SK-MEL-5 (cell line): Measurements from ENCODE around the gene GRXCR2. TPM values are rescaled to one million over a fixed set of nuclear protein-coding genes. Genes with fewer than 3 reads are reported as not detected.
"Not testable (repeated sequence)": the region's sequence is repeated elsewhere in the genome, so short reads cannot be mapped to it uniquely, and the experiment has no call there.

Experiments
- DNase-seq: peaks from one replicate; pipeline ENCODE4 v3.0.0-alpha.2; 2016; ENCODE audit warnings: low read depth, low spot score
- in situ Hi-C: cut with HindIII; loops from 2 replicates; pipeline ENCODE4 v1.10.0; 2016; ENCODE audit warnings: low sequenced_read_pairs, high pct_unique_total_duplicates, low pct_unique_long_range_greater_than_20kb
- total RNA-seq: library from RNA; depleted of rRNA; stranded (reverse); fragments of >200 nt; shearing (Covaris generic); gene quantifications from 2 replicates; pipeline ENCODE4 v1.2.3, GENCODE V29; 2014

The GRXCR2 gene
- total RNA-seq, 1 experiment from 2014 or later: not detected

DNA sequence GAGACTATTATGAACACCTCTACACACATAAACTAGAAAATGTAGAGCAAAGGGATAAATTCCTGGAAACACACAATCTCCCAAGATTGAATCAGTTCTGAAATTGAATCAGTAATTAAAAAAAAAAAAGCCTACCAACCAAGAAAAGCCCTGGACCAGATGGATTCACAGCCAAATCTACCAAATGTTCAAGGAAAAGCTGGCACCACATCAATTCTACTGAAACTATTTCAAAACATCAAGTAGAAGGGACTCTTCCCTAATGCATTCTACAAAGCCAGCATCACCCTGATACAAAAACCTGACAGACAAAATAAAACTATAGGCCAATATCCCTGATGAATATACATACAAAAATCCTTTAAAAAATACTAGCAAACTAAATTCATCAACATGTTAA is 25.4 kb upstream of the GRXCR2 start:
- in situ Hi-C loops: no loop called here
- no peak for DNase-seq

DNA sequence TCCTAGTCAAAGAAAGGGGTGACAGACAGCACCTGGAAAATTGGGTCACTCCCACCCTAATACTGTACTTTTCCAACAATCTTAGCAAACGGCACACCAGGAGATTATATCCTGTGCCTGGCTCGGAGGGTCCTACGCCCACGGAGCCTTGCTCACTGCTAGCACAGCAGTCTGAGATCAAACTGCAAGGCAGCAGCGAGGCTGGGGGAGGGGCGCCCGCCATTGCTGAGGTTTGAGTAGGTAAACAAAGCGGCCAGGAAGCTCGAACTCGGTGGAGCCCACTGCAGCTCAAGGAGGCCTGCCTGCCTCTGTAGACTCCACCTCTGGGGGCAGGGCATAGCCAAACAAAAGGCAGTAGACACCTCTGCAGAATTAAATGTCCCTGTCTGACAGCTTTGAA is 18.6 kb upstream of the GRXCR2 start:
- DNase-seq, in situ Hi-C loops: not testable (repeated sequence)

DNA sequence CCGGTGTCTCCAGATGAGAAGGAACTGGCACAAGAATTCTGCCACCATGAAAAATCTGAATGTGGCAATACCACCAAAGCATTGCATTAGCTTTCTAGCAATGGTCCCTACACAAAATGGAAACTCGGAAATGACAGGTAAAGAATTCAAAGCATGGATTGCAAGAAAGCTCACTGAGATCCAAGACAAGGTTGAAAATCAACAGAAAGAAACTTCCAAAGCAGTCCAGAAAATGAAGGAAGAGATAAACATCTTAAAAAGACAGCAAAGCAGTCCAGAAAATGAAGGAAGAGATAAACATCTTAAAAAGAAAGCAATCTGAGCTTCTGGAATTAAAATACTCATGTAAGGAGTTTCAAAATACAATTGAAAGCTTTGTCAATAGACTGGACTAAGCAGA is 16.8 kb upstream of the GRXCR2 start:
- in situ Hi-C loops: no loop called here
- no peak for DNase-seq

DNA sequence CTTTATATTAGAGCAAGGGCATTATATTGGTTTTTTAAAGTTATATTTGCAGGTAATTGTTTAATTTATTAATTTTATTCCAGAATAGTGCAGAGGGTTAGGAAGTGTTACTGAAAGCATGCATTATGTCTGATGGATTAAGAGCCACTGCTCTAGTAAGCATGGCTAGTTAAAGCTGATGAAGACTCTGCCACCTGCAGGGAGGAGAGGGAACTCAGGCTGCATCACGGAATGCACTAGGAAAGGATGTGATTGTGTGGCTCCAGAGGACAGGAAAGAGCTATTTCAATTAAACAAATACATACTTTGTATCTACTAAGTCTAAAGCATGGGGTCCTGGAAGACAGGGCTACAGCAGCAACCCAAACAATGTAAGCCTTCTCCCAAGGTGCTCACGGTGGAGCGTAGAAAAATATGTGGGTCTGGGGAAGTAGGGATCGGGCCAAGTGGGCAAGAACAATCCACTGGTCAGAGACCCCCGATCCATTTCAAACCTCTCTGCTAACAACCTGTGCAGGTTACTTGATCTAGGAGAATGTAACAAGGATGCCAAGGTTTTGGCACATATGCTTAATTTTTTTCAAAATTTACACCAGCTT is 15.3 kb upstream of the GRXCR2 start:
- peak; percentile 79 for DNase-seq
- in situ Hi-C loops: no loop called here

DNA sequence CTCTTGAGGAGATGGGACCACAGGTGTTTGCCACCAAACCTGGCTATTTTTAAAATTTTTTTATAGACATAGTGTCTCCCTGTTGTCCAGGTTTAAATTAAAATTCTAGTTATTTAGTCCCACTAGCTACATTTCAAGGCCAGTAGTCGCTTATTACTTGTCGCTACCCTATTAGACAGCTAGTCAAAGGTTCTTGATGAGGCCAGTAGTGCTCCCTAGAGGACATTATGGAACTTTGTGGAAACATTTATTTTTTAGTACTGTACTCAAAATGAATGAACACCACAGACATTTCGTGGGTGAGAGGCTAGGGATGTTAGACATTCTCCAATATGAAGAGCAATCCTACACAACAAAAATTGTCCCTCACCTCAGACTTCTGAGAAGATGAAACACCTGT is 14.4 kb upstream of the GRXCR2 start:
- peak; percentile 22 for DNase-seq
- in situ Hi-C loops: no loop called here

DNA sequence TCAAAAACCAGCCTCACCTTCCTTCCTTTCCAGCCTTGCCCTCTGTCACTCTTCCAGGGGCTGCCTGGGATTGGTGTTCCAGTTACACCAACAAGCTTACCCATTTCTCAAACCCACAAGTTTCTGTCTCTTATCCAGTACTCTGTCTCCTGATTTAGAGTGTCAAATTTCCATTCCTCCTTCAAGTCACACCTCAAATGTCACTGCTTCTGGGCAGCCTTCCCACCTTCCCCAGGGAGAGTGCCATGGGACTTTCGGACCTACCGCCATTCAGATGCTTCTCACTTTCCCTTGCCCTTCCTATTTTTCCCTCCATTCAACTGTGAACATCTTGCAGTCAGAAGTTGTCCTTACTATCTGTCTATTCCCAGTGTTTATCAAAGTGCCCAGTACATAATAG is 2.0 kb upstream of the GRXCR2 start:
- in situ Hi-C loops: no loop called here

DNA sequence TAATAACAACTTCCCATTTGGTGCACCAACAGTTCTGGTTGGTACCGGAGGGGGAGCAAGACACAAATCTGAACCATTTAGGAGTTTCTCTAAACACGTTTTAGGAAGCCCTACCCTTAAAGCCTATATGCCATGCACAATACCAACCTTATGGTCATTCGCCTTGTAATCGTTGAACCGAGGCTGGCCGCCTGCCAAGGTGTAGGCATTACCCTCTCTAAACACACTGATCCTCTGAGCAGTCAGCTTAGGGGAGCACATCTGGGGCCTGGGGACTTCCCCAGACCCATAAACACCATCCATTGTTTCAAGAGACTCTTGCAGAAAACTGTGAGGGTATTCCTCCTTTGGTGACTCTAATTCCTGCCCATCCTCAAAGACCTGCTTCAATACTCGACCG is 328 bp downstream of the GRXCR2 start:
- in situ Hi-C loops: no loop called here

More for the DNA sequence above, 2.0 kb upstream of the GRXCR2 start:
- no peak for DNase-seq

DNA sequence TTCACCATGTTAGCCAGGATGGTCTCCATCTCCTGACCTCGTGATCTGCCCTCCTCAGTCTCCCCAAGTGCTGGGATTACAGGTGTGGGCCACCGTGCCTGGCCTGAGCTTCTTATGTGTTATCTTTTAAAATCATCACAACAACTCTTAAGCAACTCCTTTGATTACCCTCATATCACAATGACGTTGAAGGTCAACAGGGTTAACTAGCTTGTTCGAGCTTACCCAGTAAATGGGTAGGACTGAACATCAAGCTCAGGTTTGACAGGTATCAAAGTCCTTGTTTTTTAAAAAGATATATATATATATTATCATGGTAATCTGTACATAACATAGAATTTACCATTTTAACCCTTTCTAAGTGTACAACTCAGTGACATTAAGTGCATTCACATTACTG is 3.1 kb downstream of the GRXCR2 start:
- no peak for DNase-seq
- in situ Hi-C loops: no loop called here

More for the DNA sequence above, 328 bp downstream of the GRXCR2 start:
- no peak for DNase-seq

DNA sequence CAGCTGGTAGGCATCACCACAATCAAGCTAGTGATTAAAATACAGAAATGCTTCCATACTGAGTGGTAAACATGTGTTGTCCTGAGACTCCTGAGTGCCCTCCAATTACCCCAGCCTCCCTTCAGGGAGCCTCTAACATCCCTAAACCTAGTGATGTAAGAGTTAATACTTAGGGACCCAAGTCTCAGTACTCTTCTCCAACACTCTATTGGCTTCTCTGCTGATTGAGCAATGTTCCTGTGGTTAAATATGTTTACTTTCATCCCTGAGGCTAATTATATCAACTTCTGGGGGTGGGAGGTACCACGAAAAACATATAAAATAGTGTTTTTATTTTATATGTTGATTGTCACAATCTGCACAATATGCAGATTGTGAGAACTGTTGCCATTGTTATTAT is 5.0 kb downstream of the GRXCR2 start:
- DNase-seq: no peak
- in situ Hi-C loops: no loop called here

DNA sequence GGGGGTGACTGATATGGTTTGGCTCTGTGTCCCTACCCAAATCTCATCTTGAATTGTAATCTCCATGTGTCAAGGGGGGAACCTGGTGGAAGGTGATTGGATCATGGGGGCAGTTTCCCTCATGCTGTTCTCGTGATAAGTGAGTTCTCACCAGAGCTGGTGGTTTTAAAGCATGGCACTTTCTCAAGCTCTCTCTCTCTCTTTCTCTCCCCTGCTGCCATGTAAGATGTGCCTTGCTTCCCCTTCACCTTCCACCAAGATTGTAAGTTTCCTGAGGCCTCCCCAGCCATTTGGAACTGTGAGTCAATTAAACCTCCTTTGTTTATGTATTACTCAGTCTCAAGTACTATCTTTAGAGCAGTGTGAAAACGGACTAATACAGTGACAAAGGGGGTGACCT is 8.4 kb downstream of the GRXCR2 start:
- DNase-seq, in situ Hi-C loops: not testable (repeated sequence)

DNA sequence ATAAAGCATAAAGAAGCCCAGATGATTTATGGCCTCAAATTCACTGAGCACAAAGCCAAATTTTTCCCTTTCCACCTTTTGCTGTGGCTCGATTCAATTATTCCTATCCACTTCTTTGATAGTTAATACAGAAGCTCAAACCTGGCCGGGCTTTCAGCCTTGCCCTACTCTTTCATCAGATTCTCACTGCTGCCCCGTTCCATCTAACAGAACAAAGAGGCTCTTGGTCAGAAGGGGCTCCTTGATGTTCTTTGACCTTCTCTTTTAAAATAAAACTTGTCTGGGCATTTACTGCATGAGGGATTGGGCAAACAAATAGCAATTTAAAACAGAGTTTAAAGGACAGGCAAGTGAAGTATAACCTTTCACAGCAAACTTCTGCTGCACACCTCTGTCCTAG is 9.8 kb downstream of the GRXCR2 start:
- in situ Hi-C loops: no loop called here
- DNase-seq: no peak

DNA sequence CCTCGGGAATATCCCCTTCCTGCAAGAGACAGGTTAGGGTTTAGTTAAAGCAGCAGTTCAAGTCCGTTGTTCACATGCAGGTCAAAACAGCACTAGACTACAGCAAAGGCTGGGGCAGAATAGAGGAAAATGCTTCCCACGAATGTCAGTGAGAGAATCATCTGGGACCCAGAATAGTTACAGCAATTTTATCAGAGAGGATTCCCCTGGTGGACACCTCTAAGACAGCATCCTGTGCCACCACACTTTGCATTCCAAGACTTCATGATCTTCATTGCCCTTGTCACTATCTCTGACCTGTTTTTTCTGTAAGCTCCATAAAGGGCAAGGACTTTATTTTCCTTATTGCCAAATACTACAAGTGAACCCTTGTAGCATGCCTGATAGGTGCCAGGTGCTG is 12.9 kb downstream of the GRXCR2 start:
- in situ Hi-C loops: no loop called here
- peak; percentile 11 for DNase-seq

DNA sequence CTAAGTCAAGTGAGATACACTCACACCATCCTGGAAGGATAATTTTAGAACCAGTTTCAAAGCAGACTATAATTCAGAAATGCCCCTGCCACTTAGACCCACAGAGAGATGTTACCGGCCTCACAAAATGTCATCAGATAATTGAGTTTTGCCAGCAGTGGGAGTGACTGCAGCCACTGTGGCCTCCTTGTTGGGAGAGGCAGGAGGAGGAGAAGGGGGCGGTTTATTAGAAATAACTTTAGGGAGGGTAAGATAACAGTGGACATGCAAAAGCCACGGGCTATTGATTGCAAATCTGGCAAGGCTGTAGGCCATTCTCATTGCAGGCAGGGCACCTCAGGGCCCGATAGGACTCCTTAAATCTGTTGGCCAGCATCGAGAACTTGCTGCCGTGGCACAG is 13.4 kb downstream of the GRXCR2 start:
- DNase-seq: no peak
- in situ Hi-C loops: no loop called here

DNA sequence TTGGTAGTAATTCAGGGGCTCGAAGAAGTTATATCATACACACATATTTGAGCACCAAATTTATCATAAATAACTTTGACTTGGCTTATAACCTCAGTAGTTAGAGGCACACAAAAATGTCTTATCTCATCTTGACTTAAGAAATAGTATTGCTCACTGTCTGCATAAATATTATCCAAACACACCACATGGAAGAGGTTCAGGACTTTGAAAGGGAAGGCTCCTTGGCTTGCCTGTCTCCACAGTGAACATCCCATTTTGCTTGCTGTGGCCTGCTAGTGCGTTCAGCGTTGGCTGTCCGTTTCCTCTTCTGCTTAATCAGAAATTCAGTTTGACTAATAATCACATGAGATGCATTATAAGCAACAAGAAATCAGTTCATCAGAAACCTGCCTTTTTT is 13.9 kb downstream of the GRXCR2 start:
- in situ Hi-C loops: no loop called here
- DNase-seq: no peak

DNA sequence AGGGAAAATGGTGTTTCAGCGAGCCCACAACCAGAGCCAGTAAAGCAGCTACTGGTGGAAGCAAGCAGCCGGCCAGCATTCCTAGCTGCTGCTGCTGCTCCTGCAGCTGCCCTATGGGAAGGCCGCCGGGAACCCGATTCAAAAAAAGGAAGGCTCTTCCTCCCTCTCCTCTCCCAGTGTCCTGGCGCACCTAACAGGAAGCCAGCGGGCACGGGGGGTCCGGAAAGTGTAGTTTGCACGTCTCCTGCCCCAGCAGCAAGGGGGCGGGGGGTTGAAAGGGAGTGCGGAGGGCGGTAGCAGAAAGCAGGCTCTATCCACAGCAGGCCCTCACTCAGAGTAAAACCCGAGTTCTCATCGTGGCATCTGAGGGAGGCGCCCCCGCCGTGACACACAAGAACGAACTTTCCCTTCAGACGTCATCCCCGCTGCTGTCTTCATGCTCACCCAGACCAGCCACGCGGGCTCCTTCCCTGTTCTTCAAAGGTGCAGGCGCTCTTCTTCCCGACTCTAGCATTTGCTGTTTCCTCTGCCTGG is 16.5 kb downstream of the GRXCR2 start:
- in situ Hi-C loops: no loop called here
- no peak for DNase-seq

DNA sequence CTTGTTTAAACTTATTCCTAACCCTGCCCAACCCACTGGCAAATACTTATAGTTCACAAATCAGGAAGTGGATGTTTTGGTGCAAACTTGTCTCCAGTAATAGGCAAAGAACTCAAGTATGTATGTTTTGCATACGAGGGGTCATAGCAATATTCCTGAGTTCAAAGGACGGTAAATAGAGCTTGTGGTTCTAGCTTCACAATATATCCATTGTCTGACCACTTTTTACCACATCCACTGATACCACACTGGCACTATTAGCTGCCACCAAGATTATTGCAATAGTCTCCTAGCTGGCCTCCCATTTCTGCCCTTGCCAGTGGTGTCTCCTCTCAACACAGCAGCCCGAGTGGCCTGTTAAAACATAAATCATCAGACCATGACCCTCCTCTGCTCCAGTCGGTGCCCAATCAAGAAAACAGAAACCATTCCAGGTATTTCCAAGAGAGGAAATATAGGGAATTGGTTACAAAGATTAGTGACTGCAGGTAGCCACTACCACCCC is 17.0 kb downstream of the GRXCR2 start:
- in situ Hi-C loops: no loop called here
- no peak for DNase-seq

DNA sequence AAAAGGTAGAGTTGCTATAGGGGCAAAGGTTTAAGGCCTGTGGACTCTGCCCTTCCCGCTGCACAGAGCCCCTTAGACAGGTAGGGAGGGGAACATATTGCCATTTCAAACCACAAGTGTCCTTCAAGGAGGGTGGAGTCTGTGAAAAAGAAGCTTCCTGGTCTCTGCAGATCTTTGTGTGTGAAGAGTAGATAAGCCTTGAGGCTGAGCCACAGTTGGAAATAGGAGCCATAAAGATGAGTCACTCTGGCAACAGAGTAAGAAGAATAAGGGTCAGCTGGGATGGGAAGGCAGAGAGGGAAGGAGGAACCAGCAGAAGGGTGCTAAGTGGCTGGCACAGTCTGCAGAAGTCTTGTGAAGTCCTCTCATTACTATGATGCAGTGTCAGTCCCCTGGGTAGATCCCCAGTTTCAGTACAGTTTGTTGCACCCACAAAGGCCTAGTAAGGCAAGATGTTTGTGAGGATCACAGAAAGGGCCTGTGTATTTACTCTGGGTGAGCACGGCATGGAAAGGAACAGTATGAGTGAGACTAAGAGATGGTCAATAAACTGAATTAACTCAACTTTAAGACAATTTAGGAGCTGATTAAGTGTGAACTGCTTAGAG is 18.1 kb downstream of the GRXCR2 start:
- in situ Hi-C loops: no loop called here
- peak; percentile 20 for DNase-seq

DNA sequence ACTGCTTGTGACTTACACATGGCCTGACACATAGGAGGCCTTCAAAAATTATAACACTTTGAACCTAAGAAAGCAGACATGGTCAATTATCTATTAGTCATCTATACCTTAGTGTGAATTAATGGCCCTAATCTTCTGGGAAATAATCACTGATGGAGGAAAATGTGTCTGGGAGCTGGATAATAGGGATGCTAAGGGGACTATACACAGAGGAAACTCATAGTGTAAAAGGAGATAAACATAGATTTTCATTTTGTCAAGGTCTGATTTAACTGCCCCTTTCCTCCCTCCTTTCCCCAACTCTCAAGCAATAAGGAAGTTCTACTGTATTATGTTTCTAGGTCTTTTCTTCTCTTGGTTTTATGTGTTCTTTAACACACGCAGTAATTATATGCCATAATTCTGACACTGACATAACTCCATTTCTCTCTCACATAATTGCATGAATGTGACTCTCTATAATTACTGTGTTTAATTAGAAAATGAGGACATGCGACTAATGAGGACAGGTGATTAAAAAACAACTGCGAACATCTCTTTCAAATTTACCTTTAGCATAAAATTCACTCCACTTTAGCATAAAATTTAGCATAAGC is 18.9 kb downstream of the GRXCR2 start:
- no peak for DNase-seq
- in situ Hi-C loops: no loop called here

DNA sequence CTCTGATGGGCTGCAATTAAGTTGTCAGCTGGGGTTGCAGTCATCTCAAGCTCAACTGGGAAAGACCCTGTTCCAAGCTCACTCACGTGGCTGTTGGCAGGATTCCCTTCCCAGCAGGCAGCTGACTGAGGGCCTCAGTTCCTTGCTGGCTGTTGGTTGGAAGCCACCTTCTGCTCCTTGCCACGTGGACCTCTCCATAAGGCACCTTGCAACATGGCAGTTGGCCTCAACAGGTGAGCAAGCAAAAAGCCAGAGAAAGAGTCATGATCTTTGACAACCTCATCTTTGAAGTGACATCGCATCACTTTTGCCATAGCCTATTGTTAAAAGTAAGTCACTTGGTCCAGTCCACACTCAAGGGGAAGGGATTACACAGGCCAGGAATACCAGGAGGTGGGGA is 19.8 kb downstream of the GRXCR2 start:
- in situ Hi-C loops: no loop called here
- no peak for DNase-seq
